LNCAP (cell line): ENCODE results near the gene SPPL3.

Experiments
- TF ChIP-seq, protein P1 (sequence below): fragments of 450-650 bp; IDR thresholded peaks from 2 replicates; pipeline ENCODE4 v1.5.1; 2017; ENCODE audit warnings: mild to moderate bottlenecking

SPPL3 gene

DNA sequence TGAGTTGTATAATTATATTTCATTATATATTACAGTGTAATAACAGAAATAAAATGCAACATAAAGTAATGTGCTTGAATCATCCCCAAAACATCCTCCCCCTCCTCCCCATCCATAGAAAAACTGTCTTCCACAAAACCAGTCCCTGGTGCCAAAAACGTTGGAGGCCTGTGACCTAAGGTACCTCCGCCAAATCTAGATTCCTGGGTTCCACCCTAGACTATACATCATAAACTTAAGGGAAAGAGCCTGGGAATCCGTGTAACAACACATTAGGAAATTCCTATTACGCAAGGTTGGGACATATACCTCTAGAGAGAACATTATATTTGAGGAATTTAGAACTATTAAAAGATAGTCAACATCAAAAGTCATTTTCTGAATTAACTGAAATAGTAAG, 38.0 kb downstream of the SPPL3 start:
- TF ChIP-seq, protein P1, sequence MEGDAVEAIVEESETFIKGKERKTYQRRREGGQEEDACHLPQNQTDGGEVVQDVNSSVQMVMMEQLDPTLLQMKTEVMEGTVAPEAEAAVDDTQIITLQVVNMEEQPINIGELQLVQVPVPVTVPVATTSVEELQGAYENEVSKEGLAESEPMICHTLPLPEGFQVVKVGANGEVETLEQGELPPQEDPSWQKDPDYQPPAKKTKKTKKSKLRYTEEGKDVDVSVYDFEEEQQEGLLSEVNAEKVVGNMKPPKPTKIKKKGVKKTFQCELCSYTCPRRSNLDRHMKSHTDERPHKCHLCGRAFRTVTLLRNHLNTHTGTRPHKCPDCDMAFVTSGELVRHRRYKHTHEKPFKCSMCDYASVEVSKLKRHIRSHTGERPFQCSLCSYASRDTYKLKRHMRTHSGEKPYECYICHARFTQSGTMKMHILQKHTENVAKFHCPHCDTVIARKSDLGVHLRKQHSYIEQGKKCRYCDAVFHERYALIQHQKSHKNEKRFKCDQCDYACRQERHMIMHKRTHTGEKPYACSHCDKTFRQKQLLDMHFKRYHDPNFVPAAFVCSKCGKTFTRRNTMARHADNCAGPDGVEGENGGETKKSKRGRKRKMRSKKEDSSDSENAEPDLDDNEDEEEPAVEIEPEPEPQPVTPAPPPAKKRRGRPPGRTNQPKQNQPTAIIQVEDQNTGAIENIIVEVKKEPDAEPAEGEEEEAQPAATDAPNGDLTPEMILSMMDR: no peak

DNA sequence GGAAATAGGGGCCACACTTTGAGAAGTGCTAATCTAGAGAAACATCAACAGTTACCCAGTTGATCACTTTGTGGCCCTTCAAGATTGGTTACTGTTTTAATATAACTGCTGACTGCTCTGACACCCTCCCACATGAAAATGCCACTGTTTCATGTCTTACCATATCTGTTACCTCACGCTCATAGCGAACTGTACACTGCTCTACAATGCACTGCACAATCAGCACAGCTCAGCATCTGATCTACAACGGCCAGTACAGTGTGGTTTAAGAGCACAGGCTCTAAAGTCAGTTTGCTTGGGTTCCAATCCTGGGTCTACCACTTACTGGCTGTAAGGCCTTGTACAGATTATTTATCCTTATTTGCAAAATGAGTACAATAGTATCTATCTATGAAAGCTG, 39.1 kb downstream of the SPPL3 start:
- TF ChIP-seq, protein P1: no peak

DNA sequence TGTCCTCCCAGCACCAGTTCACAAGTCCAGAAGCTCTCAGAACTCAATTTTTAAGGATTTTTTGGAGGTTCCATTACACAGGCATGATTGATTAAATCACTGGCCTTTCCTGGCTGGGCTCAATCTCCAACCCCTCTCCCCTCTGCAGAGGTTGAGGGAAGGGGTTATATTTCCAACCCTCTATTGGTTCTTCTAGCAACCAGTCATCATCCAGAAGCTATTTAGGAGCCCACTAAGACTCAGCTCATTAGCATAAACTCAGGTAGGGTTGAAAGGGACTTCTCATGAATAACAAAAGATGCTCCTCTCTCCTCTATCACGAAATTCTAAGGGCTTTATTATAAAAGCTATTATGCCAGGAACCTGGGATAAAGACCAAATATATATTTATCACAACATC, 41.5 kb downstream of the SPPL3 start:
- TF ChIP-seq, protein P1: no peak

DNA sequence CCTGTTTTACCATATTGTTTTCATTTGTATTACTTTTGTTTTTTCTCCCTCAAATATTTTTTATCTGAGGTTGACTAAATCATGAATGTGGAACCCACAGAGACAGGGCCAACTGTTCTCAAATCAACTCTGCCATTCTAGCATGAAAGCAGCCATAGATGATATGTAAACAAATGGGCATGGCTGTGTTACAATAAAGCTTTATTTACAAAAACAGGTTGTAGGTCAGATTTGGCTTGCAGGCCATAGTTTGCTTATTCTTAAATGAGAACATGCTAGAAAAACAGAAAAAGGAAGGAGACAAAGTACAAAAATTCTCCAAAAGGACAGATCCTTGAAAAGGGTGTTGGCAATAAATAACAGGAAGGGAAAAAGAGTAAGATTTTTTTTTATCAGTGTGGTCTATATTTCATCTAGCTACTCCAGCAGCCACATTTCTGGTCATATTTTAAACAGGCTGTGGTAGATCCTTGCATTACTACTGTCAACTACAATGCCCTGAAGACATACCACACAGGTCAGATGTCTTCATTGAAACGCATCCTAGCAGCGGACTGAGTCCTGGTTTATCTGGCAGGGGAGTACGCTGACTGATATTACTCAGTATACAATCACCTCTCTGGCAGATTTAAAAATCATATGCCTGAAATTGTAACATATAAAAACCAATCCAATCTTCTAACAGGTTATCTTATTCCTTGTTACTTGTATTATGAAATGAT, 42.9 kb downstream of the SPPL3 start:
- TF ChIP-seq, protein P1: no peak

DNA sequence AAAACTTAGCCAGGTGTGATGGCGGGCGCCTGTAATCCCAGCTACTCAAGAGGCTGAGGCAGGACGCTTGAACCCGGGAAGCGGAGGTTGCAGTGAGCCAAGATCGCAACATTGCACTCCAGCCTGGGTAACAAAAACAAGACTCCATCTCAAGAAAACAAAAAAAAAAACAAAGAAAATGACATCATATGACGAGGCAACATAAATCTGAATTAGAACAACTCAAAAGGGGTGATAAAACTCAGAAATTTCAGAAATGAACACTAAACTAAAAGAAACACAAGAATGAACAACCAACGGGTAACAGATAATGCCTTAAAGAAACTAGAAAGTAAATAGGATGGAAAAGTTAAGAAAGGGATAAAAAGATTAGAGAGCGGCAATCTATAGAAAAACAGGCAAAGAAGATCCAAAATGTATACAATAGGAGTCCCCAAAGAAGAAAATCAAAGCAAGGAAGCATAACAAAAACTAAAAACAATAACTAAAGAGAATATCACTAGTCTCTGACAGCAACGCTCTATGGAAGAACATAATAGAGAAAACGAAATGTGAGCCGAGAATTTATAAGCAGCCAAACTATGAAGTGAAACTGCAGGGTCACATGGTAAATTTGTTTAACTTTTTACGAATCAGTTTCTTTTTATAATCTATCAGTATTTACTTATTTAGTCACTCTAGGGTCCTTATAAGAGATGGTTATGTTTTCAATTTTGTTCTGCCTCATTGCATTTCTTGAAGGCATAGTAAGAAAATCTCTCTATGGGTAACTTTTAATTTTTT, 45.7 kb downstream of the SPPL3 start:
- TF ChIP-seq, protein P1: no peak

DNA sequence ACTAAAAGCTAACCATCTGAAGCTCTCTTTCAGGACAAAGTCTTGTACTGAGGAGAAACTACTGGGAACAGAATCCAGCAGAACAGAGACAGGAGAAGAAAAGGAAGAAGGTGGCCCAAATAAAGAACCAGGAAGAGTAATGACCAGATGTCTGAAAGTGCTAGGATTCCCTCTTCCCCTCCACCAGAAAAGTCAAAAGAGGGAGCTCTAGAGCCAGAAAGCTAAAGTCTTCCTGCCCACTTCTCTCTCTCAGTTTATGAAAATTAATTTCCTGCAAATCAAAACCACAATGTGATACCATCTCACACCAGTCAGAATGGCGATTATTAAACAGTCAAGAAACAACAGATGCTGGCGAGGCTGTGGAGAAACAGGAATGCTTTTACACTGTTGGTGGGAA, 47.2 kb downstream of the SPPL3 start:
- TF ChIP-seq, protein P1: peak; percentile 49; the same call in 1 of the 2 replicates

DNA sequence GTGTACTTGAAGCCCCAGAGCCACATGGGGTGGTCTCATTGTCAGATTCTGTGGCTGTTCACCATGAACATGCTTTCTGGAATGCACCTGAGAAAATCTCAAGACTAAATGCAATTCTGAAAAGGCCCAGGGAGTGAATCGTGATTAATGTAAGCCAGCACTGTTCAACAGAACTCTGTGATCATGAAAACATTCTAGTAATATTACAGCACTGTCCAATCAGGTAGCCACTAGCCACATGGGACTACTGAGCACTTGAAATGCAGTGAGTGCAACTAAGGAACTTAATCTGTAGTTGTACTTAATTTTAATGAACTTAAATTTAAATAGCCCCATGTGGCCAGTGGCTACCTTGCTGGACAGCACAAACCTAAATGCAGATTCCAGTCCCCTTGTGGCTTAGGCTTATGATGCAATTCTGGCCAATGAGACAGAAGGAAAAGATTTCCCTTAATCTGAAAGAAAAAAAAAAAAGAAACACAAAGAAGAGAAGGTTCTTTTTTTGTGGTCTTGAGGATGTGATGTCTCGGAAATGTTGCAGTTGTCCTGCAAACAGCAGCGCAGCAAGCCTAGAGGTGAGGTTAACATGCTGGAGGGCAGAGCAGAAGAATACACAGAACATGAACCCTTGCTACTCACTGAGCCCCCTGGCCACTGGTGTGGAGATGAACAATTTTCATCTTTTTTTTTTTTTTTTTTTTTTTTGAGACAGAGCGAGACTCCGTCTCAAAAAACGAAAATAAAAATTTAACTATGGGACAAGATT, 48.2 kb downstream of the SPPL3 start:
- TF ChIP-seq, protein P1: no peak
